GM06990 (cell line): ENCODE data around the gene ARRDC3.

Experiments
- DNase-seq: peaks from one replicate; pipeline ENCODE4 v3.0.0-alpha.2; 2011; ENCODE audit not compliant: insufficient read length; ENCODE audit errors: extremely low read depth
- H3K27me3 ChIP-seq: replicated peaks from 2 replicates; pipeline ENCODE4 v1.6.0; 2011; ENCODE audit warnings: low read length; ENCODE audit not compliant: control insufficient read depth, insufficient read depth
- H3K36me3 ChIP-seq: 2 replicates; pipeline ENCODE4 v1.5.1; 2011; ENCODE audit warnings: low read length; ENCODE audit not compliant: control insufficient read depth, insufficient read depth
- H3K4me3 ChIP-seq: replicated peaks from 2 replicates; pipeline ENCODE4 v1.5.1; 2011; ENCODE audit warnings: low read depth, mild to moderate bottlenecking, control low read depth, low read length
- CTCF ChIP-seq: IDR thresholded peaks from 2 replicates; pipeline ENCODE4 v1.5.1; 2011; ENCODE audit warnings: low read length, control low read depth, mild to moderate bottlenecking, inconsistent platforms; ENCODE audit not compliant: insufficient read depth, poor library complexity, severe bottlenecking

ARRDC3 gene

GRCh38 chr5:91382530-91383026 is 539 bp downstream of the ARRDC3 start:
- Histone ChIP-seq H3K27me3 (no peaks in the 10 kb centered on the region), H3K4me3 (peak overlapping the region; percentile 97), H3K36me3 (no peaks in the 10 kb centered on the region)
- DNase-seq = peak; percentile 13
- no peak for TF ChIP-seq CTCF

- H3K27me3 ChIP-seq = no peaks in the 10 kb centered on the region
- no peaks in the 10 kb centered on the region for H3K36me3 ChIP-seq
- H3K4me3 ChIP-seq = peak overlapping the region; percentile 97
- DNase-seq = no peak
- TF ChIP-seq CTCF = no peak
These were observed 1.2 kb downstream of the ARRDC3 start for GRCh38 chr5:91381774-91382359.

GRCh38 chr5:91381239-91381773 is 1.8 kb downstream of the ARRDC3 start:
- peak; percentile 28 for DNase-seq
- H3K27me3 ChIP-seq = no peaks in the 10 kb centered on the region
- no peak for TF ChIP-seq CTCF
- H3K36me3 ChIP-seq = no peaks in the 10 kb centered on the region
- H3K4me3 ChIP-seq = peak overlapping the region; percentile 97

GRCh38 chr5:91380491-91381238 is 2.5 kb downstream of the ARRDC3 start:
- DNase-seq = peak; percentile 94
- H3K4me3 ChIP-seq = peak overlapping the region; percentile 97

GRCh38 chr5:91379914-91380490 is 3.1 kb downstream of the ARRDC3 start:
- Histone ChIP-seq H3K4me3 (peak overlapping the region; percentile 97), H3K36me3 (no peaks in the 10 kb centered on the region), H3K27me3 (no peaks in the 10 kb centered on the region)
- DNase-seq = peak; percentile 99
- no peak for TF ChIP-seq CTCF

More at GRCh38 chr5:91380491-91381238, 2.5 kb downstream of the ARRDC3 start:
- TF ChIP-seq CTCF = no peak
- Histone ChIP-seq H3K36me3 (no peaks in the 10 kb centered on the region), H3K27me3 (no peaks in the 10 kb centered on the region)
